GM12864 (cell line): ENCODE measurements around the gene DIAPH2.
"Not testable (repeated sequence)": the region's sequence is repeated elsewhere in the genome, so short reads cannot be mapped to it uniquely, and the experiment has no call there.

Source experiments
- DNase-seq: peaks from one replicate; pipeline ENCODE4 v3.0.0-alpha.2; 2011; ENCODE audit warnings: low read depth
- H3K4me3 ChIP-seq: 2 replicates; pipeline ENCODE4 v1.5.1; 2011; ENCODE audit warnings: mild to moderate bottlenecking, low read depth, low read length, control low read depth
- CTCF ChIP-seq: IDR thresholded peaks from 2 replicates; pipeline ENCODE4 v1.5.1; 2011; ENCODE audit warnings: low read depth, mild to moderate bottlenecking, moderate library complexity, low read length, control low read depth, inconsistent platforms; ENCODE audit errors: missing control alignments

Gene DIAPH2

GRCh38 chrX:96713303-96713702, 28.7 kb downstream of the DIAPH2 start:
- no peak for TF ChIP-seq CTCF
- DNase-seq: no peak
- H3K4me3 ChIP-seq: no peak overlapping the region

- not testable (repeated sequence) for DNase-seq, H3K4me3 ChIP-seq
Observed at GRCh38 chrX:96714393-96714792, 29.8 kb downstream of the DIAPH2 start.

- TF ChIP-seq CTCF: no peak
- no peak overlapping the region for H3K4me3 ChIP-seq
- no peak for DNase-seq
Observed at GRCh38 chrX:96715481-96715880, 30.8 kb downstream of the DIAPH2 start.

GRCh38 chrX:96719161-96719875, 34.7 kb downstream of the DIAPH2 start:
- H3K4me3 ChIP-seq: no peak overlapping the region
- DNase-seq: no peak
- no peak for TF ChIP-seq CTCF

GRCh38 chrX:96721354-96721753, 36.7 kb downstream of the DIAPH2 start:
- H3K4me3 ChIP-seq: no peak overlapping the region
- no peak for TF ChIP-seq CTCF
- peak; percentile 22 for DNase-seq

GRCh38 chrX:96722781-96723180, 38.1 kb downstream of the DIAPH2 start:
- no peak overlapping the region for H3K4me3 ChIP-seq
- no peak for DNase-seq
- no peak for TF ChIP-seq CTCF

- DNase-seq: no peak
- H3K4me3 ChIP-seq: no peak overlapping the region
- no peak for TF ChIP-seq CTCF
Observed at GRCh38 chrX:96729053-96729452, 44.4 kb downstream of the DIAPH2 start.
